Endodermal cell (in vitro differentiated cells): ENCODE measurements around the gene MBD5. TPM values are rescaled to one million over a fixed set of nuclear protein-coding genes. Genes with fewer than 3 reads are reported as not detected.

Experiments used
- DNase-seq: peaks from one replicate; pipeline ENCODE4 v3.0.0-alpha.2; 2017
- H3K27ac ChIP-seq: 2 replicates; pipeline ENCODE4 v1.5.1; 2013; ENCODE audit warnings: mild to moderate bottlenecking, low read depth, low read length, moderate library complexity
- H3K27me3 ChIP-seq: 2 replicates; pipeline ENCODE4 v1.6.1; 2013; ENCODE audit warnings: mild to moderate bottlenecking, low read length, moderate library complexity; ENCODE audit not compliant: insufficient read depth, control insufficient read depth, poor library complexity, severe bottlenecking
- H3K36me3 ChIP-seq: 2 replicates; pipeline ENCODE4 v1.7.0; 2013; ENCODE audit warnings: mild to moderate bottlenecking, low read length, moderate library complexity; ENCODE audit not compliant: control insufficient read depth, insufficient read depth
- H3K4me1 ChIP-seq: one replicate; pipeline ENCODE4 v1.7.0; 2013; ENCODE audit warnings: low read length; ENCODE audit not compliant: control insufficient read depth, insufficient read depth
- H3K4me3 ChIP-seq: 2 replicates; pipeline ENCODE4 v1.5.1; 2013; ENCODE audit warnings: mild to moderate bottlenecking, low read length, moderate library complexity
- H3K9ac ChIP-seq: 2 replicates; pipeline ENCODE4 v1.6.1; 2013; ENCODE audit warnings: mild to moderate bottlenecking, low read length, moderate library complexity; ENCODE audit not compliant: poor library complexity, severe bottlenecking; ENCODE audit errors: extremely low read depth
- H3K9me3 ChIP-seq: 2 replicates; pipeline ENCODE4 v1.6.1; 2013; ENCODE audit warnings: mild to moderate bottlenecking, low read length, moderate library complexity; ENCODE audit not compliant: control insufficient read depth
- H3K27ac Mint-ChIP-seq: 2 replicates; pipeline ENCODE4 v1.8.0; 2020; ENCODE audit warnings: mixed read lengths
- H3K27me3 Mint-ChIP-seq: 2 replicates; pipeline ENCODE4 v1.8.0; 2021; ENCODE audit warnings: mild to moderate bottlenecking, mixed read lengths; ENCODE audit not compliant: insufficient read depth
- H3K36me3 Mint-ChIP-seq: 2 replicates; pipeline ENCODE4 v1.8.0; 2020; ENCODE audit warnings: low read depth, mixed read lengths
- H3K4me1 Mint-ChIP-seq: 2 replicates; pipeline ENCODE4 v1.8.0; 2020; ENCODE audit warnings: mixed read lengths
- H3K4me3 Mint-ChIP-seq: 2 replicates; pipeline ENCODE4 v1.8.0; 2020; ENCODE audit warnings: mild to moderate bottlenecking, moderate library complexity, mixed read lengths
- H3K9me3 Mint-ChIP-seq: 2 replicates; pipeline ENCODE4 v1.8.0; 2020; ENCODE audit warnings: mild to moderate bottlenecking, mixed read lengths
- CTCF ChIP-seq: fragments of 200-600 bp; sonication (generic); conservative IDR thresholded peaks from 2 replicates; pipeline ENCODE4 v1.5.0; 2021; ENCODE audit warnings: antibody characterized with exemption, mild to moderate bottlenecking
- WGBS, 2 experiments: methylation state at CpG; one replicate each; pipeline versions ENCODE4 v1.1.5 to v1.1.7; 2013; ENCODE audit warnings: missing lambda C conversion rate in 2 of 2, mixed read lengths in 1 of 2; ENCODE audit not compliant: insufficient coverage in 1 of 2, insufficient read length in 1 of 2; 5-methylcytosine and 5-hydroxymethylcytosine counted together
- total RNA-seq, 2 donors: library from RNA; stranded (reverse); fragmentation: NEBNext Ultra II Directional in 1 of 2; extraction: Animal tissue kit (Norgen Biotek cat#: 25700) in 1 of 2; gene quantifications; 2 replicates in 1 of 2; 3 replicates in 1 of 2; pipeline ENCODE4 v1.2.1, GENCODE V29; 2021

Gene MBD5
- total RNA-seq, 2 donors from 2014 or later = 49.1 to 55.7 TPM

GRCh38 chr2:148515976-148516375, 495.1 kb downstream of the MBD5 start:
- TF ChIP-seq CTCF = no peak
- H3K9me3 ChIP-seq = no peaks in the 10 kb centered on the region
- H3K9me3 Mint-ChIP-seq = no peaks in the 10 kb centered on the region
- 89 to 100% methylated on average over 2 of the region's 2 CpGs for WGBS, 2 experiments
- no peak overlapping the region for H3K27ac ChIP-seq
- no peak overlapping the region for H3K9ac ChIP-seq
- no peak for DNase-seq
- no peaks in the 10 kb centered on the region for H3K27me3 Mint-ChIP-seq
- no peaks in the 10 kb centered on the region for H3K4me1 ChIP-seq
- H3K36me3 ChIP-seq = no peaks in the 10 kb centered on the region
- no peak overlapping the region for H3K27ac Mint-ChIP-seq
- no peak overlapping the region for H3K4me3 Mint-ChIP-seq
- no peak overlapping the region for H3K4me3 ChIP-seq
- no peaks in the 10 kb centered on the region for H3K36me3 Mint-ChIP-seq
- H3K27me3 ChIP-seq = no peaks in the 10 kb centered on the region
- H3K4me1 Mint-ChIP-seq = peaks cover 12% of the 10 kb centered on the region

- no peak for DNase-seq
- Mint-ChIP-seq H3K27me3 (no peaks in the 10 kb centered on the region), H3K9me3 (no peaks in the 10 kb centered on the region), H3K4me1 (peaks cover 17% of the 10 kb centered on the region), H3K27ac (no peak overlapping the region), H3K4me3 (no peak overlapping the region), H3K36me3 (no peaks in the 10 kb centered on the region)
- Histone ChIP-seq H3K9me3 (no peaks in the 10 kb centered on the region), H3K4me1 (no peaks in the 10 kb centered on the region), H3K4me3 (no peak overlapping the region), H3K36me3 (no peaks in the 10 kb centered on the region), H3K27me3 (no peaks in the 10 kb centered on the region), H3K9ac (no peak overlapping the region), H3K27ac (no peak overlapping the region)
- 93 to 100% methylated on average over 1 to 2 of the region's 2 CpGs for WGBS, 2 experiments
- TF ChIP-seq CTCF = no peak
These were observed 496.4 kb downstream of the MBD5 start for GRCh38 chr2:148517296-148517695.

- H3K36me3 ChIP-seq = no peaks in the 10 kb centered on the region
- no peak overlapping the region for H3K9ac ChIP-seq
- H3K4me3 ChIP-seq = no peak overlapping the region
- Mint-ChIP-seq H3K27ac (no peak overlapping the region), H3K27me3 (no peaks in the 10 kb centered on the region), H3K4me1 (peaks cover 17% of the 10 kb centered on the region), H3K9me3 (no peaks in the 10 kb centered on the region), H3K36me3 (no peaks in the 10 kb centered on the region), H3K4me3 (no peak overlapping the region)
- no peaks in the 10 kb centered on the region for H3K9me3 ChIP-seq
- H3K27me3 ChIP-seq = no peaks in the 10 kb centered on the region
- 93% methylated on average over 5 of the region's 5 CpGs for WGBS, 2 experiments
- H3K4me1 ChIP-seq = no peaks in the 10 kb centered on the region
- TF ChIP-seq CTCF = no peak
- no peak for DNase-seq
- no peak overlapping the region for H3K27ac ChIP-seq
These were observed 496.9 kb downstream of the MBD5 start for GRCh38 chr2:148517822-148518221.
